Measurements from ENCODE around the gene VAT1L.

GRCh38 chr16:77787452-77787851 lies 912 bp upstream of the VAT1L start:
- TF ChIP-seq CTCF (IDR thresholded peaks at IDR 0.05) = no peak
- TF ChIP-seq POLR2A (IDR thresholded peaks at IDR 0.05) = no peak
- TF ChIP-seq EP300 (IDR thresholded peaks at IDR 0.05) = no peak

Data from ovary (tissue), 3 donors.